ENCODE data around the gene CD36. TPM values are rescaled to one million over a fixed set of nuclear protein-coding genes. Genes with fewer than 3 reads are reported as not detected.
"Not testable (repeated sequence)": the region's sequence is repeated elsewhere in the genome, so short reads cannot be mapped to it uniquely, and the experiment has no call there.

CD36 gene
- total RNA-seq, 1 donor from 2014 or later, result 171 TPM

DNA sequence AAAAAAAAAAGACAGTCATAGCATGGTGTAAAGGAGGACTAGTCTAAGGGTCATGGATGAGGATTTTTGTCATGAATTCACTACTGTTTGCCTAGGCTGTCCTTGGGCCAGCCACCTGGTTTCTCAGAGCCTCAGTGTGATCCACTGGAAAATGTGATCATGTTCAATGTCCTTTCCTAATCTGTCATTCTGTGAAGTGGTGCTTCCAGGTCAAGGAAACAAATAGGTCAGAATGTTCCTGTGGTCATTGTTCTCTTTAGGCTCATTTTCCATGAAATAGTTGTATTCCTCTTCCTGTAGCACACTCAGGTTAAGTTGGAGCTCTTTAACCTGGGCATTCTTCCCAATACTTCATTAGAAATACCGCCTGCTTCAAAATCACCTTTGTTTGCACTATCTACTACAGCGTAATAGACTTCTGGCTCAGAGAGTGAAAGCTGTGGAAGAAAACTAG, 16.5 kb downstream of the CD36 start:
- no peak for DNase-seq

DNA sequence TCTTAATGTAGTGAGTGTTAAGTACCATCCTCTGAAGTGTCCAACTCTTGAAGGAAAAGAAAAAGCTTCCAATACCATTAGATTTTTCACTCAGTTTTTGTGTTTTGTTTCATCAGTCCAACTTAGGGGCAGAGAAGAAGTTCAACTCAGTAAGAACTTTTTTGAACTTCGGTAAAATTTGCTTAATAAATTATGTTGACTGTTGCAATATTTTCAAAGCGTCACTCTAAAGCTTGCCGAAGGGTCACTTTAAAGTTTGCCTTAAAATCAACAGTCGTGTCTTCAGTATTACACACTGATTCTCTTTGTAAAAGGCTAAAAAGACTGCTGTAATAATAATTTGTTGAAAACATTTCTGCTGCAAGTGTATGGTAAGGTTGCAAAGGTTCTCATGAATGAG, 17.6 kb downstream of the CD36 start:
- no peak for DNase-seq

GRCh38 chr7:80659120-80660055, 20.9 kb downstream of the CD36 start:
- DNase-seq, result peak; percentile 61

GRCh38 chr7:80660939-80661338, 22.5 kb downstream of the CD36 start:
- DNase-seq, result no peak

- DNase-seq, result peak; percentile 5
These were observed 23.3 kb downstream of the CD36 start for GRCh38 chr7:80661729-80662128.

DNA sequence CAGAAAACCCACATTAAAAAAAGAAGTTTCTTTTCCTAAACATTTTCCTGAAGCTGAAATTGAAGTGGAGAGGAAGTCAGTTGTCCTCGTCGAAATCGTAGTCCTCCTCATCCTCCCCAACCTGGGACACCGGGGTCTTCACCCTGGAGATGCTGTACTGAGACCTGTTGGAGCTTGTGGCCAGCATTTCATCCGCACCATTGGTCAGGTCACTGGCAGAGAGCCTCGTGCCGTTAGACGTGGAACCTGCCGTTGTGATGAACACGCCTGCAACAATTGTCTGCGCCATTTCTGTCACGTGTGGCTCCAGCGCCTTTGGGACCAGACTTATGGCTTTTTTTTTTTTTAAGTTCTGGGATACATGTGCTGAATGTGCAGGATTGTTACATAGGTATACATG, 23.8 kb downstream of the CD36 start:
- no peak for DNase-seq

DNA sequence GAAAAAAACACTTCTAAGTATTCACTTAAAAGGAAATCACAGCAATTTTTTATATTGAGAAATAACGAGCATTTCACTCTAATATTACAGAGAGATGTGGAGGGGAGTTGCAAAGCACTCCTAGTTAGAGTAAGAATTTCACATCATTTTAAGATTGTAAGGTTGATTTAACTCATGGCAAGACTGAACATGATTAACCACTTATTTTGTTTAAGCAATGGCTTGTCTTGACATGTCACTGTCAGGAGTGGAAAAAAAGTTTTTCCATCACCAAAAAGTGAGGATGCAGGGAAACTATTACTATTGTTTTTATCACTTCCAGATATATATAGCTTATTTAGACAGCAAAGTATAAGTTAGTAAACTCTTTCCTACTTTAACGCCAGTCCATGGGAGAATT, 27.1 kb downstream of the CD36 start:
- DNase-seq, result no peak

GRCh38 chr7:80666376-80666775, 27.9 kb downstream of the CD36 start:
- DNase-seq, result no peak

DNA sequence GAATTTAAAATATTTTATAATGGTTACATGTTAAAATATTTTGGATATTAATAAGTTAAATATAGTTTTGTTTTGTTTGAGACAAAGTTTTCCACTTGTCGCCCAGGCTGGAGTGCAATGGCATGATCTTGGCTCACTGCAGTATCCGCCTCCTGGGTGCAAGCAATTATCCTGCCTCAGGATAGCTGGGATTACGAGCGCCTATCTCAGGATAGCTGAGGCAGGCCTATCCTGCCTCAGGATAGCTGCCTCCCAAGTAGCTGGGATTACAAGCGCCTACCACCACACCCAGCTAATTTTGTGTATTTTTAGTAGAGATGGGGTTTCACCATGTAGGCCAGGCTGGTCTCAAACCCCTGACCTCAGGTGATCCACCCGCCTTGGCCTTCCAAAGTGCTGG, 30.9 kb downstream of the CD36 start:
- DNase-seq, result not testable (repeated sequence)

- no peak for DNase-seq
These were observed 33.3 kb downstream of the CD36 start for GRCh38 chr7:80671744-80672143.

- DNase-seq, result no peak
These were observed 36.6 kb downstream of the CD36 start for GRCh38 chr7:80675090-80675489.

- DNase-seq, result no peak
These were observed 38.0 kb downstream of the CD36 start for GRCh38 chr7:80676404-80676803.

DNA sequence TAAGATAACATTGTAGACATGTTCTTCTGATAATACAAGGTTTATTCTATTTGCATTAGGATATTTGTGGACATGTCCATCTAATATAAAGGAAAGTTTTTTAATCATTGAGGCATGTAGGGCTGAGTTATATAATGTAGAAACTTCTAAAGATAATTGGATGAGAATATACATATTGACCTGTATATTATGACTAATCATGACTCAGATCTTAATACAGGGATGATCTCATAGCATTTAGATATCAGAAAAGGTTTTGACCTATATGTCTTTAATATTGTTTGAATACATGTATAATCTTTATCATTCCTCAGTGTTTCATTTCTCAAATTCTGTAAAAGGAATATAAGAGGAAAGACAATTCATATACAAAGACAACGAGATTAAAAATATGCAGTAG, 39.2 kb downstream of the CD36 start:
- DNase-seq, result no peak

DNA sequence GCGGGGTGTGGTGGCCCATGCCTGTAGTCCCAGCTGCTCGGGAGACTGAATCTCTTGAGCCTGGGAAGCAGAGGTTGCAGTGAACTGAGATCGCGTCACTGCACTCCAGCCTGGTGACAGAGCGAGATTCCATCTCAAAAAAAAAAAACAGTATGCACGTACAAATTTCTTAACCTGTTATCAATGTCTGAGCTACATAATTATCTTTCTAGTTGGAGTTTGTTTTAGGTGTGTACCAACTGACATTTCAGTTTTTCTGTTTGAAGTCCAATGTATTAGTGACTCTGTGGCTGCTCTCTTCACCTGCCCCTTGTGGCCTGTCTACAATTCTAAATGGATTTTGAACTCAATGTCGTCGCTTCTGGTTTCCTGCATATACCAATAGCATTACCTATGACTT, 40.3 kb downstream of the CD36 start:
- no peak for DNase-seq

DNA sequence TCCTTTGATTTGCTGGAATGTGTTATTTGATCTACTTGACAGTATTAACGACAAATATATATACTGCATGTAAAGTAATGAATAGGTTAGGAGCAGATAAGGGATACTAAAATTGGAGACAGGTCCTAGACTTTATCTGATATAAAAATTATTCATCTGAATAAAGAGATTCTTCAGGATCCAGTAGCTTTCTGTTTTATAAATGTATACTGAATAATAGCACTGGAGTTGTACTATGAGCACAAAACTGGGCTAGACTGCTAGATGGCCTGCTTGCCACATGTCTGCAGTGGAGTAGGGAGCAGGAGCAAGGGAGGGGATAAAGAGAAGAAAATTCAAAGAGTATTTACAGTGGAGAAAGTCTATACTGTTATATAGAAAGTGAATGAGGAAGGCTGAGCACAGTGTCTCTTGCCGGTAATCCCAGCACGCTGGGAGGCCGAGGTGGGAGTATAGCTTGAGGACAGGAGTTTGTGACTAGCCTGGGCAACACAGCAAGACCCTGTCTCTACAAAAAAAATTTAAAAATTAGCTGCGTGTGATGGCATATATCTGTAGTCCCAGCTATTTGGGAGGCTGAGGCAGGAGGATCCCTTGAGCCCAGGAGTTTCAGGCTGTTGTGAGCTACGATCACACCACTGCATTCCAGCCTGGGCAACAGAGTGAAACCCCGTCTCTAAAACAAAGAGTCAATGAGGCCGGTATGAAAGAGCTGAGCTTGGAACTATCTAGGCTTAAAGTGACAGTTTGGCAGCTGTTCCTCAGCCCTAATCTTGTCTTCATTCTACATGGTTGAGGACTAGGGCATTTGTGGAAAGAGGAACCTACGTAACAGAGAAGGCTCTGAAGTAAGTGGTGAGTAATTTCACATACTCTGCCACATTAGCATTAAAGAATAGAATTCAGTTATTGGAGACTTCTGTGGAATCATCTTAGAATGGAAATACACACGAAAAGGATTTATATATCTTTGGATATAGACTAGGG, 41.8 kb downstream of the CD36 start:
- DNase-seq, result no peak

DNA sequence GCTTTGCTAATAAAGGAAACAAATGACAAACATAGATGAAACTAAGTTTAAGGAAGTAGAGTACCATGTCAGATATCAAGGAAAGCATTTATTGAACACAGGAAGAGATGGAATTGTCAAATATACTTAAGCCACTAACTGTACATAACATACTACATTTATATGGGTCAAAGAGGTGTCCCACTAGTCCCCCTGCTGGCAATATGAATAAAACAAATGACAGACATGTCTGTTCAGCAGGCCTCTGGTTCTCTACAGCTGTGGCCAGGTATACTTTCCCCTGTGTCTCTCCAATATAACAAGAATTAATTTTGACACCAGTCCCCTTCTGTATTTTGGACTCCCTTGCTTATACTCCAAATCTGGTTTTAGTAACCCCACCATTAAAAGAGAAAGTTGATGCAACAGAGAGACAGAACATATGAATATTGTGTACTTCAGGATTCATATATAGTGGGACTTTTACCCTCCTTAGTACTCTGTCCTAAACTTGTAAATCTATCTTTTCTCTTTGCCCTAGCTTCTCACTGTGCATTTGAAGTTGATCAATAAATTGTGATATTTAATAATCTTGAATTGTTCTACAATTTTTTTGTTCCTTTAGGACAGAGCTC, 42.9 kb downstream of the CD36 start:
- DNase-seq, result peak; percentile 47

- DNase-seq, result no peak
These were observed 44.3 kb downstream of the CD36 start for GRCh38 chr7:80682744-80683143.

GRCh38 chr7:80686576-80686975, 48.1 kb downstream of the CD36 start:
- DNase-seq, result no peak

- peak; percentile 69 for DNase-seq
These were observed 60.7 kb downstream of the CD36 start for GRCh38 chr7:80699045-80699638.

GRCh38 chr7:80699721-80700256, 61.3 kb downstream of the CD36 start:
- no peak for DNase-seq

DNA sequence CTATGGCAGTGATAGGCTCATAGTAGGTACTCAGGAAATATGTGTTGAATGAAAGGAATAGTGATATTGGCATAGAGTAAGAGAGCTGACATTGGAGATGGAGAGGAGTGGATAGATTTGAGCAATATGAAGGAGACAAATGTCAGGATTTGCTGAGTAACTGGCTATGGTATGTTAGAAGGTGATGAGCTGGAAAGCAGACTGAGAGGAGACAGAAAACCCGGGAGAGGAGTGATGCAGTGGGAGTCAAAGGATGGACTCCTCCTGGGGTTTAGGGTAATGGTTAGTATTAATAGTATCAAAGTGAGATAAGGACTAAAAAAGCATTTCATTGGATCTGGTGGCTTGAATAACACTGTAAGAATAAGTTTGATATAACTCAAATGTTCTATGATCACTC, 64.8 kb downstream of the CD36 start:
- no peak for DNase-seq

- no peak for DNase-seq
These were observed 66.8 kb downstream of the CD36 start for GRCh38 chr7:80705130-80705781.

Measured in dermis blood vessel endothelial cell (primary cell).